Mesenchymal stem cell (in vitro differentiated cells and primary cell): ENCODE data around the gene NOL6.

ENCODE experiments used
- DNase-seq: peaks from one replicate; pipeline ENCODE4 v3.0.0-alpha.2; 2013
- H2AFZ ChIP-seq: one replicate; pipeline ENCODE4 v1.6.1; 2013; ENCODE audit warnings: low read depth, mild to moderate bottlenecking, control low read depth, inconsistent platforms, low read length, moderate library complexity
- H2AK5ac ChIP-seq: 2 replicates; pipeline ENCODE4 v1.6.1; 2013; ENCODE audit warnings: low read length, moderate library complexity, mild to moderate bottlenecking, inconsistent platforms; ENCODE audit not compliant: severe bottlenecking
- H2BK120ac ChIP-seq: one replicate; pipeline ENCODE4 v1.6.1; 2013; ENCODE audit warnings: low read depth, mild to moderate bottlenecking, inconsistent platforms, low read length, moderate library complexity
- H2BK12ac ChIP-seq, 2 experiments: one replicate each; pipeline ENCODE4 v1.6.1; 2013; ENCODE audit warnings: inconsistent platforms in 2 of 2, low read length in 2 of 2, mild to moderate bottlenecking in 2 of 2, moderate library complexity in 2 of 2, control low read depth in 1 of 2
- H2BK15ac ChIP-seq: one replicate; pipeline ENCODE4 v1.6.1; 2013; ENCODE audit warnings: mild to moderate bottlenecking, low read depth, inconsistent platforms; ENCODE audit not compliant: poor library complexity, severe bottlenecking
- H2BK5ac ChIP-seq: 2 replicates; pipeline ENCODE4 v1.6.1; 2013; ENCODE audit warnings: low read depth, mild to moderate bottlenecking, low read length, control low read depth, inconsistent platforms; ENCODE audit not compliant: poor library complexity, severe bottlenecking
- H3K14ac ChIP-seq, 2 experiments: one replicate each; pipeline ENCODE4 v1.6.1; 2013; ENCODE audit warnings: inconsistent platforms in 2 of 2, low read length in 2 of 2, control low read depth in 1 of 2, mild to moderate bottlenecking in 1 of 2, moderate library complexity in 1 of 2
- H3K18ac ChIP-seq, 2 experiments: one replicate each; pipeline ENCODE4 v1.6.1; 2013; ENCODE audit warnings: inconsistent platforms in 2 of 2, low read length in 2 of 2, control low read depth in 1 of 2, low read depth in 1 of 2, mild to moderate bottlenecking in 1 of 2
- H3K23ac ChIP-seq, 2 experiments: one replicate each; pipeline ENCODE4 v1.6.1; 2013; ENCODE audit warnings: inconsistent platforms in 2 of 2, low read length in 2 of 2, mild to moderate bottlenecking in 2 of 2, moderate library complexity in 2 of 2, control low read depth in 1 of 2
- H3K27ac ChIP-seq: 2 replicates; pipeline ENCODE4 v1.5.1; 2013; ENCODE audit warnings: mild to moderate bottlenecking, moderate library complexity, low read length, control low read depth, inconsistent platforms; ENCODE audit not compliant: poor library complexity, severe bottlenecking
- H3K27me3 ChIP-seq, 2 experiments: 2 replicates each; pipeline versions ENCODE4 v1.6.1 to v1.7.0; 2013; ENCODE audit warnings: low read length in 2 of 2, mild to moderate bottlenecking in 2 of 2, moderate library complexity in 2 of 2, control low read depth in 1 of 2, inconsistent platforms in 1 of 2; ENCODE audit not compliant: control insufficient read depth in 1 of 2, insufficient read depth in 1 of 2
- H3K36me3 ChIP-seq, 2 experiments: 2 replicates each; pipeline versions ENCODE4 v1.6.1 to v1.7.0; 2013; ENCODE audit warnings: low read length in 2 of 2, control low read depth in 1 of 2, inconsistent platforms in 1 of 2, low read depth in 1 of 2, mild to moderate bottlenecking in 1 of 2; ENCODE audit not compliant: insufficient read depth in 2 of 2, control insufficient read depth in 1 of 2
- H3K4ac ChIP-seq, 2 experiments: one replicate each; pipeline ENCODE4 v1.6.1; 2013; ENCODE audit warnings: inconsistent platforms in 2 of 2, low read length in 2 of 2, mild to moderate bottlenecking in 2 of 2, moderate library complexity in 2 of 2, control low read depth in 1 of 2, low read depth in 1 of 2
- H3K4me1 ChIP-seq: 2 replicates; pipeline ENCODE4 v1.6.1; 2013; ENCODE audit warnings: low read depth, low read length, control low read depth; ENCODE audit not compliant: control insufficient read depth, insufficient read depth
- H3K4me2 ChIP-seq: 2 replicates; pipeline ENCODE4 v1.6.1; 2013; ENCODE audit warnings: low read length, mild to moderate bottlenecking, inconsistent platforms; ENCODE audit not compliant: poor library complexity, severe bottlenecking
- H3K4me3 ChIP-seq, 2 experiments: 2 replicates each; pipeline versions ENCODE4 v1.5.1 to v1.7.0; 2013; ENCODE audit warnings: low read length in 2 of 2, mild to moderate bottlenecking in 2 of 2, control low read depth in 1 of 2, low read depth in 1 of 2; ENCODE audit not compliant: insufficient read depth in 1 of 2
- H3K79me1 ChIP-seq: replicated peaks from 2 replicates; pipeline ENCODE4 v1.6.1; 2013; ENCODE audit warnings: mild to moderate bottlenecking, control low read depth, low read length, inconsistent platforms; ENCODE audit not compliant: poor library complexity, severe bottlenecking
- H3K9ac ChIP-seq: 2 replicates; pipeline ENCODE4 v1.7.0; 2013; ENCODE audit warnings: mild to moderate bottlenecking, low read length, moderate library complexity
- H3K9me3 ChIP-seq: 2 replicates; pipeline ENCODE4 v1.7.0; 2013; ENCODE audit warnings: mild to moderate bottlenecking, low read length; ENCODE audit not compliant: control insufficient read depth
- H4K8ac ChIP-seq: one replicate; pipeline ENCODE4 v1.6.1; 2013; ENCODE audit warnings: inconsistent platforms, mild to moderate bottlenecking, low read length, moderate library complexity
- H4K91ac ChIP-seq: one replicate; pipeline ENCODE4 v1.6.1; 2013; ENCODE audit warnings: mild to moderate bottlenecking, low read length, inconsistent platforms
- WGBS: methylation state at CpG from one replicate; pipeline ENCODE4 v1.1.7; 2013; ENCODE audit warnings: mixed read lengths; 5-methylcytosine and 5-hydroxymethylcytosine counted together

Gene NOL6

DNA sequence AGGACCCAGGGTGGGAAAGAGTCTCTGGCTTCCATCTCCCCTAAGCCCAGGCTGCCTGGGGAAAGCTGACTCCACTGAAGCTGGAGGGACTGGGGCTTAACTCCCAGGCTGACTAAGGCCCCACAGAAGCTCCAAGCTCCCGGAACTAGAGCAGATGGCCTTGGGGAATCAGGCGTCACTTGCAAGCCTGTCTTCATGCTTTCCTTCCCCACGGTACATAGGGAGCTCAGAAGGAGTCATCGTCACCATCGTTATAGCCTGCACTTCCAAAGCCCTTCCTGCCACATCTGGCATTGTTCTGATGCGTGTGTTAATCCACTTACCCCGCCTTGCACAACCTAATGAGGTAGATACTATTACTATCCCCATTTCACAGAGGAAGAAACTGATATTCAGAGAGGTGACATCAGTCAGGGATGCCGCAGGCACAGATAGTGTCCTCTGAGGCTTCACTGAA lies 37.9 kb downstream of the NOL6 start:
- Histone ChIP-seq H3K4ac (no peak overlapping the region), H3K14ac (no peak overlapping the region), H4K8ac (no peak overlapping the region), H3K9ac (no peak overlapping the region), H2BK15ac (no peak overlapping the region), H3K27me3 (peaks cover 52 to 53% of the 10 kb centered on the region in 2 experiments), H3K18ac (no peak overlapping the region), H4K91ac (no peak overlapping the region), H3K23ac (no peak overlapping the region), H3K79me1 (no peaks in the 10 kb centered on the region), H3K4me3 (no peak overlapping the region), H2BK120ac (no peak overlapping the region), H3K9me3 (no peaks in the 10 kb centered on the region), H2AFZ (no peak overlapping the region), H2BK12ac (no peak overlapping the region), H2BK5ac (no peak overlapping the region), H3K4me1 (peaks cover 5% of the 10 kb centered on the region), H3K27ac (no peak overlapping the region), H2AK5ac (no peak overlapping the region), H3K36me3 (no peaks in the 10 kb centered on the region), H3K4me2 (no peak overlapping the region)
- DNase-seq, result no peak
- 68% methylated on average over 6 of the region's 8 CpGs for WGBS

GRCh38 chr9:33434317-33435105 lies 39.2 kb downstream of the NOL6 start:
- no peak for DNase-seq
- Histone ChIP-seq H4K91ac (peak overlapping the region; percentile 22), H2BK15ac (no peak overlapping the region), H3K23ac (no peak overlapping the region), H3K14ac (no peak overlapping the region), H2AFZ (no peak overlapping the region), H3K18ac (no peak overlapping the region), H3K79me1 (no peaks in the 10 kb centered on the region), H3K27me3 (peaks cover 39 to 40% of the 10 kb centered on the region in 2 experiments), H2BK5ac (no peak overlapping the region), H3K36me3 (no peaks in the 10 kb centered on the region), H3K4me1 (peaks cover 5% of the 10 kb centered on the region), H3K9ac (no peak overlapping the region), H3K4me3 (no peak overlapping the region), H3K27ac (no peak overlapping the region), H3K4ac (no peak overlapping the region), H2BK12ac (no peak overlapping the region), H3K9me3 (no peaks in the 10 kb centered on the region), H4K8ac (peak overlapping the region; percentile 29), H3K4me2 (no peak overlapping the region), H2AK5ac (no peak overlapping the region), H2BK120ac (no peak overlapping the region)
- 81% methylated on average over 16 of the region's 16 CpGs for WGBS

DNA sequence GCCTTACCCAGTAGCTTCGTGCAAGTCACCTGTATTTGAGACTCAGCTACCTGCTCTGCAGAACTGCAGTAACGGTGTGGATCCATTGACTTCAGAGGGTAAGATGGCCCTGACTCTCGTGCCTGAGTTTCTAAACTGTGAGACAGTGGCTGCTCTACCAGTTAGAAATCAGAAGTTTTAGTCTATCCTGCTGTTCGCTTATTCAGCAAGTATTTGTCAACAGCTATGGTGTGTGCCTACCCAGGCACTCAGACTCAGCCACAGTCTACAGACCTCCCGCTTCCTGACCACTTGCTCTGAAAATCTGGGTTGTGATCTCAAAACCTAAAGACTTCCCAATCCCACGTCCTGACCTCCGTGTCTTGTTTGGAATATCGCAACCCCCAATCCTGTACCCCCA lies 39.9 kb downstream of the NOL6 start:
- Histone ChIP-seq H3K4ac (no peak overlapping the region), H3K27ac (no peak overlapping the region), H3K4me1 (peaks cover 4% of the 10 kb centered on the region), H3K18ac (no peak overlapping the region), H3K9ac (no peak overlapping the region), H4K91ac (no peak overlapping the region), H3K23ac (no peak overlapping the region), H3K27me3 (peaks cover 33% of the 10 kb centered on the region in 2 experiments), H2AK5ac (no peak overlapping the region), H3K4me3 (no peak overlapping the region), H3K9me3 (no peaks in the 10 kb centered on the region), H3K36me3 (no peaks in the 10 kb centered on the region), H3K79me1 (no peaks in the 10 kb centered on the region), H2BK120ac (no peak overlapping the region), H2AFZ (no peak overlapping the region), H2BK12ac (no peak overlapping the region), H4K8ac (peak overlapping the region; percentile 29), H3K14ac (no peak overlapping the region), H2BK15ac (no peak overlapping the region), H2BK5ac (no peak overlapping the region), H3K4me2 (no peak overlapping the region)
- 81% methylated on average over 8 of the region's 8 CpGs for WGBS
- DNase-seq, result no peak

GRCh38 chr9:33431420-33431819 lies 42.3 kb downstream of the NOL6 start:
- no peak overlapping the region for H4K8ac ChIP-seq
- WGBS, result 91% methylated on average over 1 of the region's 2 CpGs

More at GRCh38 chr9:33431420-33431819, 42.3 kb downstream of the NOL6 start:
- Histone ChIP-seq H3K9me3 (no peaks in the 10 kb centered on the region), H3K79me1 (no peaks in the 10 kb centered on the region), H2BK15ac (no peak overlapping the region), H3K18ac (no peak overlapping the region), H2BK12ac (no peak overlapping the region), H2BK5ac (no peak overlapping the region), H3K4me3 (no peak overlapping the region), H3K27ac (no peak overlapping the region), H3K14ac (no peak overlapping the region), H3K9ac (no peak overlapping the region), H2AFZ (no peak overlapping the region), H3K27me3 (peaks cover 24 to 25% of the 10 kb centered on the region in 2 experiments), H3K23ac (no peak overlapping the region), H3K36me3 (no peaks in the 10 kb centered on the region), H2AK5ac (no peak overlapping the region), H3K4ac (no peak overlapping the region), H4K91ac (no peak overlapping the region), H3K4me1 (peaks cover 3% of the 10 kb centered on the region), H2BK120ac (no peak overlapping the region), H3K4me2 (no peak overlapping the region)
- DNase-seq, result peak; percentile 12
